NCI-H2107 (cell line): ENCODE data around the gene HIVEP3.
A peak's percentile ranks its signal among the peaks of the same experiment; 100 is the strongest.

ENCODE experiments used
- DNase-seq: peaks from one replicate; lab custom pipeline; 2025; lab: John Stamatoyannopoulos, UW

Gene HIVEP3

GRCh38 chr1:41892301-41892781 lies 26.4 kb downstream of the HIVEP3 start:
- DNase-seq: no peak

- DNase-seq: peak; percentile 43
These were observed 27.4 kb downstream of the HIVEP3 start for GRCh38 chr1:41891199-41891896.

- DNase-seq: no peak
These were observed 27.9 kb downstream of the HIVEP3 start for GRCh38 chr1:41890825-41891198.

- DNase-seq: no peak
These were observed 29.0 kb downstream of the HIVEP3 start for GRCh38 chr1:41889506-41890414.

- no peak for DNase-seq
These were observed 30.0 kb downstream of the HIVEP3 start for GRCh38 chr1:41888756-41889155.

GRCh38 chr1:41887365-41887764 lies 31.4 kb downstream of the HIVEP3 start:
- no peak for DNase-seq

- DNase-seq: no peak
These were observed 34.2 kb downstream of the HIVEP3 start for GRCh38 chr1:41884256-41885230.

- DNase-seq: no peak
These were observed 35.2 kb downstream of the HIVEP3 start for GRCh38 chr1:41883507-41883906.

- no peak for DNase-seq
These were observed 36.2 kb downstream of the HIVEP3 start for GRCh38 chr1:41882486-41882885.

GRCh38 chr1:41882068-41882477 lies 36.6 kb downstream of the HIVEP3 start:
- peak; percentile 50 for DNase-seq

GRCh38 chr1:41880950-41881885 lies 37.5 kb downstream of the HIVEP3 start:
- DNase-seq: no peak

- DNase-seq: no peak
These were observed 38.5 kb downstream of the HIVEP3 start for GRCh38 chr1:41880261-41880660.

GRCh38 chr1:41879617-41880016 lies 39.1 kb downstream of the HIVEP3 start:
- no peak for DNase-seq

- DNase-seq: no peak
These were observed 39.8 kb downstream of the HIVEP3 start for GRCh38 chr1:41878911-41879310.

- no peak for DNase-seq
These were observed 40.2 kb downstream of the HIVEP3 start for GRCh38 chr1:41878495-41878894.

- DNase-seq: no peak
These were observed 41.9 kb downstream of the HIVEP3 start for GRCh38 chr1:41876576-41877445.

- no peak for DNase-seq
These were observed 43.2 kb downstream of the HIVEP3 start for GRCh38 chr1:41875487-41875886.

- DNase-seq: no peak
These were observed 43.8 kb downstream of the HIVEP3 start for GRCh38 chr1:41874903-41875411.

- DNase-seq: no peak
These were observed 44.5 kb downstream of the HIVEP3 start for GRCh38 chr1:41874151-41874719.
